Large intestine (tissue), 3 donors: ENCODE results near the gene VSIR. TPM values are rescaled to one million over a fixed set of nuclear protein-coding genes. Genes with fewer than 3 reads are reported as not detected.

Experiments
- DNase-seq, 2 donors: peaks; one replicate each; pipeline versions ENCODE4 v3.0.0 to v3.0.0-alpha.2; 2013
- H3K27ac ChIP-seq: one replicate; pipeline ENCODE4 v1.5.1; 2013; ENCODE audit warnings: low read length
- H3K27me3 ChIP-seq: 2 replicates; pipeline ENCODE4 v1.6.1; 2013; ENCODE audit warnings: low read length; ENCODE audit not compliant: control insufficient read depth, insufficient read depth
- H3K36me3 ChIP-seq: 2 replicates; pipeline ENCODE4 v1.6.1; 2013; ENCODE audit warnings: low read length; ENCODE audit not compliant: control insufficient read depth, insufficient read depth
- H3K4me1 ChIP-seq: one replicate; pipeline ENCODE4 v1.6.1; 2013; ENCODE audit warnings: low read length; ENCODE audit not compliant: control insufficient read depth, insufficient read depth
- H3K4me3 ChIP-seq: one replicate; pipeline ENCODE4 v1.5.1; 2013; ENCODE audit warnings: low read length
- H3K9me3 ChIP-seq: one replicate; pipeline ENCODE4 v1.6.1; 2013; ENCODE audit warnings: mild to moderate bottlenecking, low read depth, low read length, moderate library complexity; ENCODE audit not compliant: control insufficient read depth
- WGBS: methylation state at CpG from one replicate; pipeline ENCODE4 v1.1.5; 2013; ENCODE audit warnings: low lambda C conversion rate; ENCODE audit not compliant: insufficient coverage; 5-methylcytosine and 5-hydroxymethylcytosine counted together
- polyA plus RNA-seq: library from polyadenylated mRNA; unstranded; fragments of 120-200 nt; gene quantifications from one replicate; pipeline ENCODE4 v1.2.1, GENCODE V29; 2013

VSIR gene
- polyA plus RNA-seq, 1 donor, result 47.9 TPM

DNA sequence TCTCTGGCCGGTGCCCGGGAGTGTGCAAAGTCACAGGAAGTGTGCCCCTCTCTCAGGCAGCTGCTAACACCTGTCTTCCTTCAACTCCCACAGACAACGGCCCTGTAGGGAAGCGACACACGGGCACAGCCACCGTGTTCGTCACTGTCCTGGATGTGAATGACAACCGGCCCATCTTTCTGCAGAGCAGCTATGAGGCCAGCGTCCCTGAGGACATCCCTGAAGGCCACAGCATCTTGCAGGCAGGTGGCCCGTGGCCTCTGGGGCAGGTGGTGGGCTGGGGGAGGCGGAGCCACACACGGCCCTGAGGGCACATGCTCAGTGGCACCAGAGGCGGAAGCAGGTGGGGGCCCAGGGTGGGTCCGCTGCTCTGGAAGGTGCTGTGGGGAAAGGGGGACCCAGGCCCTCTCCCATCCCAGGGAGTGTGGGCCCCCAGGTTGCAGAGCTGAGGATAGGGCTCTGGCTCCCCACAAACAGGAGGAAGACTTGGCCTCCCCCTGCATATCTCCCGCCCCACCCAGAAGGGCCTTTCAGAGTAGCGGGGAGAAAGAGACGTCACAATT is 60.7 kb downstream of the VSIR start:
- H3K27me3 ChIP-seq, result no peaks in the 10 kb centered on the region
- H3K27ac ChIP-seq, result peak overlapping the region; percentile 33
- H3K4me3 ChIP-seq, result no peak overlapping the region
- H3K9me3 ChIP-seq, result no peaks in the 10 kb centered on the region
- WGBS, result no CpG with 5 or more reads among the region's 17 CpGs
- DNase-seq, result no peak
- H3K4me1 ChIP-seq, result peaks cover 21% of the 10 kb centered on the region
- H3K36me3 ChIP-seq, result no peaks in the 10 kb centered on the region

DNA sequence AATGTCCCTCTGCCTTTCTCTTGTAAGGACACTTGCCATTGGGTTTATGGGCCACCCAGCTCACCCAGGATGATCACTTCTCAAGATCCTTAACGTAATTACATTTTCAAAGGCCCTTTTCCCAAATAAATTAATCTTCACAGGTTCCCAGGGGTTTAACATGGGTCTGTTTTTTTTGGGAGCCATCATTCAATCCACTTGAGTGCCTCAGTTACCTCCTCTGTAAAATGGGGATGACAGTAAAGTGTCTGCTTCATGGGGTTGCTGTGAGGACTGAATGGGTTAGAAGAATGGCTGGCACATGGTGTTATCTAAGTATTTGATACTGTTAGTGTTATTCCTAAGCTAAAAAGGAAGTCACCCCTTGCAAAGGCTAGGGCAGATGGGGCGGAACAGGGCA is 61.1 kb downstream of the VSIR start:
- WGBS, result no CpG with 5 or more reads among the region's 2 CpGs
- H3K36me3 ChIP-seq, result no peaks in the 10 kb centered on the region
- H3K27ac ChIP-seq, result no peak overlapping the region

DNA sequence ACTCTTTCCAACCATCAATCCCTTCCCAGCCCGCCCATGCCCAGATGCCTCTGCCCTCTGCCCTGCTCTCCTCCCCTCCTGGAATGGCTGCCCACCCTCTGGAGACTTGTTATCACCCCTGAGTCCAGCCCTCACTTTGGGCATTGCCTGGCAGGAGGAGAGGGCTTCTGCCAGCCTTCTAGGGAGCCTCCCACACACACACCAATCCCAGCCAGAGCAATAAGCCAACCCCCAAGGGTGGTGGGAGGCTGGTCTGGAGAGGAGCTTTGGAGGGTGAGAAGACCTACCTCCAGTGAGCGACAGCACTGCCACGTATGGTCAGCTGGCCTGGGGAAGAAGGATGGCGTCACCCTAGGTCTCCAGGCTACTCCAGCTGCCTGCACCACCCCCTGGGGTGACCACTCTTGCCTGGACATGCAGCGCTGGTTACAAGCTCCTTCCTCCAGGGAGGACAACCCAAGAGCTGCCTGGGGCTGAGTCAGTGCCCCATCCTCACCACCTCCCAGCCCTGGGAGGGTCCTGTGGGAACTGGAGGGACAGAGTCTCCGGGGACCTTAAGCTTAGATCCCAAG is 62.2 kb downstream of the VSIR start:
- no peaks in the 10 kb centered on the region for H3K36me3 ChIP-seq
- no peak for DNase-seq
- H3K27me3 ChIP-seq, result no peaks in the 10 kb centered on the region
- H3K4me1 ChIP-seq, result peaks cover 18% of the 10 kb centered on the region
- no peaks in the 10 kb centered on the region for H3K9me3 ChIP-seq
- no peak overlapping the region for H3K4me3 ChIP-seq
- no CpG with 5 or more reads among the region's 6 CpGs for WGBS
- H3K27ac ChIP-seq, result no peak overlapping the region

More for the DNA sequence above, 61.1 kb downstream of the VSIR start:
- Histone ChIP-seq H3K27me3 (no peaks in the 10 kb centered on the region), H3K4me3 (no peak overlapping the region), H3K9me3 (no peaks in the 10 kb centered on the region), H3K4me1 (peaks cover 18% of the 10 kb centered on the region)
- no peak for DNase-seq

GRCh38 chr10:71710519-71710918 is 62.8 kb downstream of the VSIR start:
- no CpG with 5 or more reads among the region's 2 CpGs for WGBS
- Histone ChIP-seq H3K4me1 (peaks cover 18% of the 10 kb centered on the region), H3K27ac (no peak overlapping the region), H3K36me3 (no peaks in the 10 kb centered on the region), H3K27me3 (no peaks in the 10 kb centered on the region), H3K9me3 (no peaks in the 10 kb centered on the region), H3K4me3 (no peak overlapping the region)
- DNase-seq, result no peak

DNA sequence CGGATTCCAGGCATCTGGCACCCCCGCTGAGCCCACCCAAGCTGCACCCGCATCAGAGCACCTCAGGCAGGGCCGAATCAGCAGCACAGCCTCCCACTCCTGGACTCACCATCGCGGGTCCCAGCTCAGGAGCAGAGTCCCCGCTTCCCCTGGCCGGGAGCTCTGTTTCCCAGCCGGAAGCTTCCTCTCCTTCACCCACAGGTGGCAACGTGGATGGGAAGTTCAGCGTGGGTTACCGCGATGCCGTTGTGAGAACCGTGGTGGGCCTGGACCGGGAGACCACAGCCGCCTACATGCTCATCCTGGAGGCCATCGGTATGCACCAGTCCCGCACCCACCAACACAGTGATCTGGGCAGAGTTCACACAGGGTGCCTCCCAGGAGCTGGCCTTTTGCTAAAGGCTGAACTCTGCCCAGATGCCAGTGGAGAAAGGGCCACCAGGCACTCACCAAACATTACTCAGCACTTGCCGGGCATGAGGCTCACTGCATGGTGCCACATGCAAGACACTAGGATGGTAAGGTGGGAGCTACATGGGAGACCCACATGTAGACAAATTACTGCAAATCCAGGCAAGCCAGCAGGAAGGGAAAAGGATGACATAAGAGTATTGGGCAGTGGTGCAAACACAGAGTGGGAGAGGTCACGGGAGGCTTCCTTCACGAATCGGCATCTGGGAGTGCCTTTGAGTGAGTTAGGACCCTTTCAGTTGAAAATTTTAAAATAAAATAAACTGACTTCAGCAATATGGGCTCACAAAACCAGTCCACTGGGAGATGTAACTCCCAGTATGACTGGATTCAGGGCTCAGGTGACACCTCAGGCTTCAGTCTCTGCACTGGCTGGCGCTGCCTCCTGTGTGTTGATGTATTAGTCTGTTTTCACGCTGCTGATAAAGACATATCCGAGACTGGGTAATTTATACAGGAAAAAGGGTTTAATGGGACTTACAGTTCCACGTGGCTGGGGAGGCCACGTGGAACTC is 64.1 kb downstream of the VSIR start:
- DNase-seq, result no peak
- no peaks in the 10 kb centered on the region for H3K9me3 ChIP-seq
- peaks cover 14% of the 10 kb centered on the region for H3K4me1 ChIP-seq
- H3K27me3 ChIP-seq, result no peaks in the 10 kb centered on the region
- no peaks in the 10 kb centered on the region for H3K36me3 ChIP-seq
- no peak overlapping the region for H3K27ac ChIP-seq
- no CpG with 5 or more reads among the region's 28 CpGs for WGBS
- H3K4me3 ChIP-seq, result no peak overlapping the region

GRCh38 chr10:71708301-71708703 is 65.0 kb downstream of the VSIR start:
- Histone ChIP-seq H3K27me3 (no peaks in the 10 kb centered on the region), H3K36me3 (no peaks in the 10 kb centered on the region), H3K4me3 (no peak overlapping the region), H3K9me3 (no peaks in the 10 kb centered on the region), H3K4me1 (peaks cover 5% of the 10 kb centered on the region), H3K27ac (no peak overlapping the region)
- WGBS, result no CpG with 5 or more reads among the region's 10 CpGs
- DNase-seq, result peak in 1 of 2 donors; percentile 38

DNA sequence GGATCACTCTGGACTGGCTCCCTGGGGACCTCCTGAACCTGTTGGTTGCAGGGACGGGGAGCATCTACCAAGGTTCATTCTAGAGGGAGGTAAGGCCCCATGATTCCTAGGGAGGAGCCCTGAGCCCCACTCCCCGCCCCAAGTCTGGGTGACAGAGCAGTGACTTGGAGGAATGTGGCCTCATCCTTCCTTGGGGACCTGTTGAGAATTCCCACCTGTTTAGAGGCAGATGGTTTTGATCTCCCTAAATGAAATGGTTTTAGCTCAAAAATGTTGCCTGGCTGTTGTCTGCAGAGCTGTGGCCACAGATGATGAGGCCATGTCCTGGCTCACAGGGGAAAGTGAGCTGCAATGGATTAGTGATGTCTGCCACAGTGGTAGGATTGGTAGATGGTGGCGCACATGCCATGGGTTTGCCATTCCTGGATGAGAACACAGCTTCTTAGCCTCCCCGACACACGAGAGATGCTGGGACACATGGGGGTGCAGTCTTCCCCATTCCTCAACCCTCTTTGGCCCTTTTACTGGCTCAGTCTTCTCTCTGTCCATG is 66.0 kb downstream of the VSIR start:
- no CpG with 5 or more reads among the region's 5 CpGs for WGBS
- no peaks in the 10 kb centered on the region for H3K36me3 ChIP-seq
- DNase-seq, result no peak
- H3K27me3 ChIP-seq, result no peaks in the 10 kb centered on the region
- H3K9me3 ChIP-seq, result no peaks in the 10 kb centered on the region
- no peak overlapping the region for H3K4me3 ChIP-seq
- H3K27ac ChIP-seq, result no peak overlapping the region
- peaks cover 2% of the 10 kb centered on the region for H3K4me1 ChIP-seq

- H3K27ac ChIP-seq, result no peak overlapping the region
- H3K36me3 ChIP-seq, result no peaks in the 10 kb centered on the region
- H3K4me3 ChIP-seq, result no peak overlapping the region
- no peaks in the 10 kb centered on the region for H3K9me3 ChIP-seq
- peaks cover 2% of the 10 kb centered on the region for H3K4me1 ChIP-seq
- no peaks in the 10 kb centered on the region for H3K27me3 ChIP-seq
- no peak for DNase-seq
- no CpG with 5 or more reads among the region's 35 CpGs for WGBS
Observed at GRCh38 chr10:71706216-71707121, 66.9 kb downstream of the VSIR start.

DNA sequence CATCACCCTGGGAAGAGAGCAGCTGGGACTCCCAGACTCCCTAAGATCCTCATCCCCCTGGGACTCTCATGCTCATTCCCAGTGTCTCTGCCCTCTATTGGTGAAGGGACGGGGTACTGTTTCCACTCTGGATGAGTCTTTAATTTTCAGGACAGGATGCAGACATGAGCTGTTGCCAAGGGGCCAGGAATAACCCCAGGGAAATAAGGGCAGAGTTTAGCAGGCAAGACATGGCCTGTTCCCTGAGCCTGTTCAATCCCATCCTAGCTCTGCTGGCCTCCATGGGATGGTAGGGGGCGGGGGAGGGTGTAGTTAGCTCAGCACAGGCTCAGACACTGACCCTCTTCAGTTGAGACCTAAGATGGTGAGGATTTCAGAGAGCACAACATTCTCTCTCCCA is 67.7 kb downstream of the VSIR start:
- Histone ChIP-seq H3K4me3 (no peak overlapping the region), H3K36me3 (no peaks in the 10 kb centered on the region), H3K4me1 (peaks cover 2% of the 10 kb centered on the region), H3K27ac (no peak overlapping the region), H3K27me3 (no peaks in the 10 kb centered on the region), H3K9me3 (no peaks in the 10 kb centered on the region)
- WGBS, result no CpG with 5 or more reads among the region's 2 CpGs
- no peak for DNase-seq
